Liver (tissue), 9 donors: ENCODE results near the gene SLC25A21. TPM values are rescaled to one million over a fixed set of nuclear protein-coding genes. Genes with fewer than 3 reads are reported as not detected.
"Not testable (repeated sequence)": the region's sequence is repeated elsewhere in the genome, so short reads cannot be mapped to it uniquely, and the experiment has no call there.

Source experiments
- DNase-seq: peaks from one replicate; pipeline ENCODE4 v3.0.0-alpha.2; 2017; ENCODE audit warnings: low spot score
- H3K27ac ChIP-seq, 2 donors: one replicate each; pipeline ENCODE4 v1.7.0; 2013; ENCODE audit warnings: inconsistent platforms in 2 of 2, low read length in 2 of 2, control low read depth in 1 of 2, low read depth in 1 of 2, mild to moderate bottlenecking in 1 of 2
- H3K27me3 ChIP-seq, 4 donors: one replicate each; pipeline versions ENCODE4 v1.6.1 to v1.7.0; 2013; ENCODE audit warnings: low read length in 3 of 4, inconsistent platforms in 1 of 4, mild to moderate bottlenecking in 1 of 4, moderate library complexity in 1 of 4; ENCODE audit not compliant: control insufficient read depth in 4 of 4, insufficient read depth in 4 of 4
- H3K36me3 ChIP-seq, 4 donors: one replicate each; pipeline versions ENCODE4 v1.6.1 to v1.7.0; 2013; ENCODE audit warnings: low read length in 3 of 4, mild to moderate bottlenecking in 3 of 4, low read depth in 1 of 4, moderate library complexity in 1 of 4; ENCODE audit not compliant: control insufficient read depth in 4 of 4, insufficient read depth in 3 of 4
- H3K4me1 ChIP-seq, 4 donors: one replicate each; pipeline versions ENCODE4 v1.6.1 to v1.7.0; 2013; ENCODE audit warnings: low read length in 3 of 4, mild to moderate bottlenecking in 3 of 4, moderate library complexity in 1 of 4; ENCODE audit not compliant: control insufficient read depth in 4 of 4, insufficient read depth in 4 of 4
- H3K4me3 ChIP-seq, 3 donors: one replicate each; pipeline versions ENCODE4 v1.6.1 to v1.7.0; 2013; ENCODE audit warnings: low read length in 3 of 3, control low read depth in 1 of 3, low read depth in 1 of 3, mild to moderate bottlenecking in 1 of 3
- H3K9ac ChIP-seq, 2 donors: one replicate each; pipeline ENCODE4 v1.7.0; 2013; ENCODE audit warnings: low read length in 2 of 2, mild to moderate bottlenecking in 2 of 2, moderate library complexity in 2 of 2, control low read depth in 1 of 2, low read depth in 1 of 2
- H3K9me3 ChIP-seq, 4 donors: one replicate each; pipeline versions ENCODE4 v1.6.1 to v1.7.0; 2013; ENCODE audit warnings: low read length in 3 of 4; ENCODE audit not compliant: control insufficient read depth in 4 of 4
- ATF3 ChIP-seq: IDR thresholded peaks from 2 replicates; pipeline ENCODE4 v1.6.1; 2016; ENCODE audit warnings: antibody characterized with exemption
- CTCF ChIP-seq: fragments of 150-350 bp; IDR thresholded peaks from 2 replicates; pipeline ENCODE4 v1.5.1; 2017; ENCODE audit warnings: improper control_type of control experiment, low read depth, low read length; ENCODE audit not compliant: missing input control
- FOXA1 ChIP-seq: IDR thresholded peaks from 2 replicates; pipeline ENCODE4 v1.6.1; 2016; ENCODE audit warnings: antibody characterized with exemption
- FOXA2 ChIP-seq: IDR thresholded peaks from 2 replicates; pipeline ENCODE4 v1.6.1; 2016; ENCODE audit warnings: antibody characterized with exemption
- HNF4A ChIP-seq, 2 donors: conservative IDR thresholded peaks; 2 replicates each; pipeline ENCODE4 v1.6.1; 2016; ENCODE audit warnings: antibody characterized with exemption in 2 of 2, mild to moderate bottlenecking in 2 of 2
- HNF4G ChIP-seq: IDR thresholded peaks from 2 replicates; pipeline ENCODE4 v1.6.1; 2016; ENCODE audit warnings: antibody characterized with exemption
- JUND ChIP-seq, 2 donors: IDR thresholded peaks; 2 replicates each; pipeline ENCODE4 v1.6.1; 2016; ENCODE audit warnings: antibody characterized with exemption in 2 of 2
- MAX ChIP-seq: IDR thresholded peaks from 2 replicates; pipeline ENCODE4 v1.6.1; 2016; ENCODE audit warnings: antibody characterized with exemption
- NR2F2 ChIP-seq: IDR thresholded peaks from 2 replicates; pipeline ENCODE4 v1.6.1; 2016; ENCODE audit warnings: antibody characterized with exemption
- REST ChIP-seq: IDR thresholded peaks from 2 replicates; pipeline ENCODE4 v1.6.1; 2016; ENCODE audit warnings: antibody characterized with exemption, mild to moderate bottlenecking
- RXRA ChIP-seq, 2 donors: IDR thresholded peaks; 2 replicates each; pipeline ENCODE4 v1.6.1; 2017 to 2018; ENCODE audit warnings: antibody characterized with exemption in 2 of 2, mild to moderate bottlenecking in 1 of 2
- SP1 ChIP-seq: IDR thresholded peaks from 2 replicates; pipeline ENCODE4 v1.6.1; 2018; ENCODE audit warnings: antibody characterized with exemption, mild to moderate bottlenecking
- TAF1 ChIP-seq: conservative IDR thresholded peaks from 2 replicates; pipeline ENCODE4 v1.6.1; 2016; ENCODE audit warnings: antibody characterized with exemption, mild to moderate bottlenecking
- ZBTB33 ChIP-seq: IDR thresholded peaks from 2 replicates; pipeline ENCODE4 v1.6.1; 2016; ENCODE audit warnings: antibody characterized with exemption
- WGBS: extraction: QIAGEN DNeasy Blood & Tissue Kit; methylation state at CpG from one replicate; pipeline ENCODE4 v1.1.7; 2013; 5-methylcytosine and 5-hydroxymethylcytosine counted together
- polyA plus RNA-seq, 2 donors: library from polyadenylated mRNA; stranded (reverse) in 1 of 2; unstranded in 1 of 2; fragments of 200-250 nt in 1 of 2; fragments of >200 nt in 1 of 2; fragmentation: Nextera tagmentation in 1 of 2; extraction: Ambion mirVana in 1 of 2; gene quantifications; one replicate each; pipeline versions ENCODE4 v1.2.1 to v1.2.3, GENCODE V29; 2013 to 2015
- total RNA-seq, 2 donors: library from RNA; depleted of rRNA; stranded (reverse); fragments of >200 nt; gene quantifications; one replicate each; pipeline ENCODE4 v1.2.3, GENCODE V29; 2014
- donor health status: healthy.
- donor health status: healthy.
- donor health status: healthy.
- donor health status: healthy.
- donor health status: healthy.

SLC25A21 gene
- total and polyA plus RNA-seq, 4 donors, result 0.13 to 24.3 (median 0.23) TPM

- H3K9ac ChIP-seq, result no peak overlapping the region
- no peaks in the 10 kb centered on the region for H3K27me3 ChIP-seq
- 93% methylated on average over 3 of the region's 3 CpGs for WGBS
- no peaks in the 10 kb centered on the region for H3K9me3 ChIP-seq
- DNase-seq, result no peak
- no peak overlapping the region for H3K27ac ChIP-seq
- H3K4me1 ChIP-seq, result no peaks in the 10 kb centered on the region
- H3K4me3 ChIP-seq, result no peak overlapping the region
- H3K36me3 ChIP-seq, result no peaks in the 10 kb centered on the region
- TF ChIP-seq FOXA2 (no peak), JUND (IDR thresholded peaks at IDR 0.05) (no peak), MAX (no peak), ATF3 (no peak), REST (no peak), RXRA (IDR thresholded peaks at IDR 0.05) (no peak), ZBTB33 (no peak), SP1 (no peak), HNF4A (conservative IDR thresholded peaks at IDR 0.05) (no peak), NR2F2 (no peak), HNF4G (no peak), TAF1 (no peak), FOXA1 (no peak), CTCF (no peak)
These were observed 190.4 kb downstream of the SLC25A21 start for GRCh38 chr14:36981832-36982529.

- H3K4me3 ChIP-seq, H3K27me3 ChIP-seq, H3K36me3 ChIP-seq, H3K27ac ChIP-seq, H3K9ac ChIP-seq, DNase-seq, H3K4me1 ChIP-seq, H3K9me3 ChIP-seq: not testable (repeated sequence)
- WGBS, result 38% methylated on average over 4 of the region's 4 CpGs
- TF ChIP-seq RXRA (IDR thresholded peaks at IDR 0.05), result peak in 1 of 2 donors; percentile 8
These were observed 192.0 kb downstream of the SLC25A21 start for GRCh38 chr14:36980413-36980812.
